GM19452 (cell line): ENCODE measurements around the gene FMO4.
"Not testable (repeated sequence)": the region's sequence is repeated elsewhere in the genome, so short reads cannot be mapped to it uniquely, and the experiment has no call there.

Experiments used
- ATAC-seq: cut with Tn5 transposase; IDR thresholded peaks from one replicate; pipeline ENCODE4 v1.9.1; 2021; ENCODE audit not compliant: unreplicated experiment

Gene FMO4

GRCh38 chr1:171381866-171382210 lies 67.9 kb downstream of the FMO4 start:
- no peak for ATAC-seq

- no peak for ATAC-seq
Measured at GRCh38 chr1:171384496-171384895, 70.5 kb downstream of the FMO4 start.

- ATAC-seq, result no peak
Measured at GRCh38 chr1:171389171-171389570, 75.2 kb downstream of the FMO4 start.

GRCh38 chr1:171390740-171391139 lies 76.8 kb downstream of the FMO4 start:
- not testable (repeated sequence) for ATAC-seq
